GM21723 (cell line): ENCODE results near the gene SLC4A3.
"Not testable (repeated sequence)": the region's sequence is repeated elsewhere in the genome, so short reads cannot be mapped to it uniquely, and the experiment has no call there.

Source experiments
- ATAC-seq: cut with Tn5 transposase; IDR thresholded peaks from one replicate; pipeline ENCODE4 v1.9.1; 2021; ENCODE audit warnings: mild to moderate bottlenecking, moderate library complexity; ENCODE audit not compliant: unreplicated experiment

The SLC4A3 gene

GRCh38 chr2:219671279-219671678 is 43.8 kb downstream of the SLC4A3 start:
- no peak for ATAC-seq

GRCh38 chr2:219672406-219672805 is 45.0 kb downstream of the SLC4A3 start:
- no peak for ATAC-seq

- no peak for ATAC-seq
Observed at GRCh38 chr2:219675221-219675620, 47.8 kb downstream of the SLC4A3 start.

- no peak for ATAC-seq
Observed at GRCh38 chr2:219676586-219676985, 49.2 kb downstream of the SLC4A3 start.

- no peak for ATAC-seq
Observed at GRCh38 chr2:219679041-219679440, 51.6 kb downstream of the SLC4A3 start.

GRCh38 chr2:219679571-219679970 is 52.1 kb downstream of the SLC4A3 start:
- no peak for ATAC-seq

- ATAC-seq: no peak
Observed at GRCh38 chr2:219680958-219681693, 53.7 kb downstream of the SLC4A3 start.

GRCh38 chr2:219681694-219682300 is 54.4 kb downstream of the SLC4A3 start:
- ATAC-seq: no peak

- not testable (repeated sequence) for ATAC-seq
Observed at GRCh38 chr2:219683474-219683873, 56.0 kb downstream of the SLC4A3 start.

GRCh38 chr2:219684721-219685689 is 57.6 kb downstream of the SLC4A3 start:
- ATAC-seq: peak; percentile 98

- no peak for ATAC-seq
Observed at GRCh38 chr2:219687272-219687671, 59.8 kb downstream of the SLC4A3 start.

GRCh38 chr2:219687882-219688559 is 60.6 kb downstream of the SLC4A3 start:
- ATAC-seq: no peak

- no peak for ATAC-seq
Observed at GRCh38 chr2:219688560-219689445, 61.4 kb downstream of the SLC4A3 start.

GRCh38 chr2:219689676-219690628 is 62.5 kb downstream of the SLC4A3 start:
- peak; percentile 42 for ATAC-seq

GRCh38 chr2:219691571-219691970 is 64.1 kb downstream of the SLC4A3 start:
- ATAC-seq: no peak
